SK-N-MC (cell line): ENCODE data around the gene AMBRA1.

ENCODE experiments used
- DNase-seq: peaks from one replicate; pipeline ENCODE4 v3.0.0-alpha.2; 2011; ENCODE audit warnings: low read depth, low spot score
- H3K27ac ChIP-seq: fragments of 200-600 bp; sonication (generic); 2 replicates; pipeline ENCODE4 v1.5.1; 2016; ENCODE audit warnings: mixed run types
- H3K36me3 ChIP-seq: fragments of 200-600 bp; sonication (generic); 2 replicates; pipeline ENCODE4 v1.6.1; 2017; ENCODE audit warnings: antibody characterized with exemption, low read length, mixed read lengths; ENCODE audit not compliant: insufficient read depth
- H3K4me3 ChIP-seq: fragments of 200-600 bp; sonication (generic); 2 replicates; pipeline ENCODE4 v1.5.1; 2016
- H3K9ac ChIP-seq: fragments of 200-600 bp; sonication (generic); 2 replicates; pipeline ENCODE4 v1.8.0; 2017; ENCODE audit warnings: mixed run types, mixed read lengths; ENCODE audit not compliant: insufficient read length
- H3K9me3 ChIP-seq: fragments of 200-600 bp; sonication (generic); 2 replicates; pipeline ENCODE4 v1.6.1; 2017; ENCODE audit warnings: low read depth, mild to moderate bottlenecking, antibody characterized with exemption, low read length, moderate library complexity, mixed read lengths
- EZH2 ChIP-seq: fragments of 200-600 bp; sonication (generic); IDR thresholded peaks from one replicate; pipeline ENCODE4 v1.6.1; 2017; ENCODE audit warnings: antibody characterized with exemption
- FOXP2 ChIP-seq: optimal IDR thresholded peaks from 2 replicates; pipeline ENCODE3; 2011; ENCODE audit warnings: mild to moderate bottlenecking, moderate library complexity; ENCODE audit not compliant: insufficient read depth; ENCODE audit errors: extremely low read length, control extremely low read depth
- POLR2AphosphoS5 ChIP-seq: IDR thresholded peaks from 2 replicates; pipeline ENCODE4 v1.6.1; 2012; ENCODE audit warnings: mild to moderate bottlenecking, low read depth, low read length, borderline replicate concordance

The AMBRA1 gene

GRCh38 chr11:46499821-46500220 lies 94.0 kb downstream of the AMBRA1 start:
- no peak overlapping the region for H3K4me3 ChIP-seq
- H3K9me3 ChIP-seq: no peaks in the 10 kb centered on the region
- H3K9ac ChIP-seq: no peak overlapping the region
- DNase-seq: no peak
- H3K27ac ChIP-seq: no peak overlapping the region
- TF ChIP-seq POLR2AphosphoS5 (no peak), FOXP2 (no peak), EZH2 (no peak)
- no peaks in the 10 kb centered on the region; the same call in none of the 2 replicates for H3K36me3 ChIP-seq

GRCh38 chr11:46498968-46499367 lies 94.9 kb downstream of the AMBRA1 start:
- peak overlapping the region; percentile 38 for H3K27ac ChIP-seq
- H3K4me3 ChIP-seq: no peak overlapping the region
- no peak for DNase-seq
- H3K9ac ChIP-seq: no peak overlapping the region
- no peaks in the 10 kb centered on the region for H3K9me3 ChIP-seq
- peaks cover 3% of the 10 kb centered on the region for H3K36me3 ChIP-seq
- TF ChIP-seq EZH2 (no peak), POLR2AphosphoS5 (no peak), FOXP2 (no peak)

GRCh38 chr11:46498179-46498578 lies 95.6 kb downstream of the AMBRA1 start:
- TF ChIP-seq POLR2AphosphoS5 (no peak), FOXP2 (no peak), EZH2 (no peak)
- Histone ChIP-seq H3K27ac (peak overlapping the region; percentile 38; the same call in 1 of the 2 replicates), H3K9me3 (no peaks in the 10 kb centered on the region), H3K36me3 (peaks cover 9% of the 10 kb centered on the region), H3K9ac (peak overlapping the region; percentile 11), H3K4me3 (no peak overlapping the region)
- DNase-seq: no peak

GRCh38 chr11:46497498-46497897 lies 96.3 kb downstream of the AMBRA1 start:
- no peak overlapping the region for H3K9ac ChIP-seq
- TF ChIP-seq EZH2 (no peak), POLR2AphosphoS5 (no peak), FOXP2 (no peak)
- H3K36me3 ChIP-seq: peaks cover 9% of the 10 kb centered on the region
- H3K4me3 ChIP-seq: no peak overlapping the region
- no peaks in the 10 kb centered on the region for H3K9me3 ChIP-seq
- DNase-seq: no peak
- H3K27ac ChIP-seq: no peak overlapping the region

- no peak overlapping the region for H3K27ac ChIP-seq
- no peak for DNase-seq
- TF ChIP-seq FOXP2 (no peak), POLR2AphosphoS5 (no peak), EZH2 (no peak)
- no peak overlapping the region for H3K4me3 ChIP-seq
- no peaks in the 10 kb centered on the region for H3K9me3 ChIP-seq
- no peak overlapping the region for H3K9ac ChIP-seq
- peaks cover 9% of the 10 kb centered on the region for H3K36me3 ChIP-seq
Measured at GRCh38 chr11:46493791-46494190, 100.0 kb downstream of the AMBRA1 start.

- no peak for DNase-seq
- no peak overlapping the region for H3K27ac ChIP-seq
- H3K4me3 ChIP-seq: no peak overlapping the region
- TF ChIP-seq EZH2 (no peak), POLR2AphosphoS5 (no peak), FOXP2 (no peak)
- peaks cover 9% of the 10 kb centered on the region for H3K36me3 ChIP-seq
- no peaks in the 10 kb centered on the region for H3K9me3 ChIP-seq
- no peak overlapping the region for H3K9ac ChIP-seq
Measured at GRCh38 chr11:46492532-46492931, 101.3 kb downstream of the AMBRA1 start.

- Histone ChIP-seq H3K4me3 (no peak overlapping the region), H3K9ac (no peak overlapping the region)
Measured at GRCh38 chr11:46491661-46492330, 102.0 kb downstream of the AMBRA1 start.

GRCh38 chr11:46490666-46491065 lies 103.2 kb downstream of the AMBRA1 start:
- Histone ChIP-seq H3K9me3 (no peaks in the 10 kb centered on the region), H3K36me3 (peaks cover 9% of the 10 kb centered on the region), H3K9ac (no peak overlapping the region), H3K4me3 (no peak overlapping the region), H3K27ac (no peak overlapping the region)
- no peak for TF ChIP-seq EZH2
- TF ChIP-seq POLR2AphosphoS5: no peak
- no peak for TF ChIP-seq FOXP2
- DNase-seq: no peak

More at GRCh38 chr11:46491661-46492330, 102.0 kb downstream of the AMBRA1 start:
- H3K27ac ChIP-seq: no peak overlapping the region
- DNase-seq: no peak
- TF ChIP-seq POLR2AphosphoS5 (no peak), EZH2 (no peak), FOXP2 (no peak)
- H3K36me3 ChIP-seq: peaks cover 9% of the 10 kb centered on the region
- H3K9me3 ChIP-seq: no peaks in the 10 kb centered on the region
